ENCODE measurements around the gene ZC3H14.
A peak's percentile ranks its signal among the peaks of the same experiment; 100 is the strongest.

ZC3H14 gene

DNA sequence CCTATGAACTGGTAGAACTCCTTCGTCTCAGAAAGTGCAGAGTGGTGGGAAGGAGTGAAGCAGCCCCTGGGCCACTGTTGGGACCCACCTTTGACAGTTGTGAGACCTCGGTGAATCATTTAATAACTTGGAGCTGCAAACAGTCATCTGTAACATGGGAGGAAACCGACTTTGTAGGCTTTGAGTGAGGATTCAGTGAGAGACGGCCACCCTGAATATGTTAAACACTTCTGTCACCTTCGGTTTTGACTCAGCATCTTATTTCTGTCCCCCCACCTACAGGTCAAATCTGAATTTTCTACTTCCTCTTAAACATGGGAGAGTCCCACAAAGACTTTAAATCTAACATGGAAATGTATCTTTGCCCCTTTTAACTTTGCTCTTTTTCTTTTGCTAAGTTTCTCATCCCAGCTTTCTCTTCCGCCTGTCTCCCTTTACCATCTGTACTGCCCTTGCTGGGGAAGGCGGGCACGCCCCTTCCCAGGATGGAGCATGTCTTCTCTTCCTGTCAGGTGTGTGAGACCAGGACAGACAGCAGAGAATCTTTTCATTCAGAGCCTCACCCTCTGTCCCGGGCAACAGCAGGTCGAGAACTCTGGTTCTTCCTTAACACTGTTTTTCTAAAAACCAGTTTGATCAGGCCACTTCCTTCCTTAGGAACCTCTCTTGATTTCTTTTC lies 37.1 kb downstream of the ZC3H14 start:
- peak in 2 of 4 experiments; percentile 7 to 17 for DNase-seq (ENCODE audit: low read depth in 4 of 4, low spot score in 1 of 4)

GRCh38 chr14:88604212-88604611 lies 41.4 kb downstream of the ZC3H14 start:
- no peak for DNase-seq (ENCODE audit: low read depth in 4 of 4, low spot score in 1 of 4)

DNA sequence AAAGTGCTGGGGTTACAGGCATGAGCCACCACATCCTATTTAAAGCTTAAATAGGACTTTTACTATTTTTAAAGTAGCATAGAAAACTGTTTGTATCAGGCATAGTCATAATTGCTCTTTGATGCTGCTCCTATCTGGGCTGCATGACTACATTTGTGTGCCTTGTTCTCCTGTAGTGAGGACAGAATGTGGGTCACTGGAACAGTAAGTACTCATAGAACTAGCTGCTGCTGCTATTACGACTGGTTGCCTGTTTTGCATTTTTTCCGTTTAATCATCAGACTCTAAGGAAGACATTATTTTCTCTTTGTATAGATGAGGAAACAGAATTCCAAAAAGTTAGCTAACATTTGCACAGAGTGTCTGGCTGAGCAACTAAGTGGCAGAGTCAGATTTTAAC lies 42.8 kb downstream of the ZC3H14 start:
- no peak for DNase-seq (ENCODE audit: low read depth in 4 of 4, low spot score in 1 of 4)

- no peak for DNase-seq (ENCODE audit: low read depth in 4 of 4, low spot score in 1 of 4)
These were observed 45.0 kb downstream of the ZC3H14 start for GRCh38 chr14:88607829-88608228.

DNA sequence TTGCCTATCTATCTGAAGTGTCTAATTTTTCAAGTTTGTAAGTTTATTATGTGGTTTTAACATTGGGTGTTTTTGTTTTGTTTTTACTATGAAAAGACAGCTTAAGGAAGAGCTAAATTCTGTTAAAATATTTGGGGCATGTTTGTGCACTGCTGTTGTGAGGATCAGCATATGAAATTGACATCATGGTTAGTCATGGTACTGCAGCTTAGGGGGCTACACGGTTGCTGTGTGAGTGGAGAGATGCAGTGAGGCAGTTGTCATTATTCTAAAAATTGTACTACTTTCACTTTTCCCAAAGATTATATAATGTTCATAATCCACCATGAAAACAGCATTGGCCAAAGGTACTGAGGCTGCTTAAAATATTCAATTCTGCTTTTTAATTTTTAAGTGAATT lies 49.0 kb downstream of the ZC3H14 start:
- no peak for DNase-seq (ENCODE audit: low read depth in 4 of 4, low spot score in 1 of 4)

GRCh38 chr14:88612981-88613380 lies 50.1 kb downstream of the ZC3H14 start:
- DNase-seq (ENCODE audit: low read depth in 4 of 4, low spot score in 1 of 4) = no peak

GRCh38 chr14:88613552-88614010 lies 50.7 kb downstream of the ZC3H14 start:
- no peak for DNase-seq (ENCODE audit: low read depth in 4 of 4, low spot score in 1 of 4)

DNA sequence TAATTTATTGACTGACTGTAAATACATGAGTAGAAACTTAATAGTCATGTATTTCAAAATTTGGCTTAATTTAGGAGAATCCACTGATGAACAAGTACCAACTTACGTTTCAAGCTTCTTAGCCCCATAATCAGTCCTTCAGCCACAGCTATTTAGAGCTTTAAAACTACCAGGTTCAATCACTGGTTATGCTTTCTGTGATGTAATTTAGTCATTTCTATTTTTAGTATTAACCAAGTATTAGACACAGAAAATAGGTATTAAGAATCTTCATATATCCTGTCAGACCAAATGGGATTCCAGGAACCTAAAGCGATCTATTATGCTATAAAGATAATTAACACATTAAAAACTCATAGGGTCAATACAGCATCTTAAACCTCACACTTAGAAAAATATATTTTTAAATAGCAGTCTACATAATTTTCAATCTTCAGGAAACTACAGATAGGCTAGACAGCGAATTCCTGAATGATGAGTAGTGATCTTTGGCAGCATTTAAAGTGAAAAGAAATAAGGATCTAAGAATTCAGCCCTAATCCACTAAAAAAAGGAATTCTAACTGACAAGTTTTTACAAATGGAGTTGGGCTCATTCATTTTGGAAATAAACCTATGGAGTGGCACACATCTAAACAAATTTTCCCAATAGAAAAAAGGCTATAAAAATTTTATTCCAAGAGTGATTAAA lies 51.5 kb downstream of the ZC3H14 start:
- DNase-seq (ENCODE audit: low read depth in 4 of 4, low spot score in 1 of 4) = no peak

- no peak for DNase-seq (ENCODE audit: low read depth in 4 of 4, low spot score in 1 of 4)
These were observed 53.9 kb downstream of the ZC3H14 start for GRCh38 chr14:88616697-88617096.

DNA sequence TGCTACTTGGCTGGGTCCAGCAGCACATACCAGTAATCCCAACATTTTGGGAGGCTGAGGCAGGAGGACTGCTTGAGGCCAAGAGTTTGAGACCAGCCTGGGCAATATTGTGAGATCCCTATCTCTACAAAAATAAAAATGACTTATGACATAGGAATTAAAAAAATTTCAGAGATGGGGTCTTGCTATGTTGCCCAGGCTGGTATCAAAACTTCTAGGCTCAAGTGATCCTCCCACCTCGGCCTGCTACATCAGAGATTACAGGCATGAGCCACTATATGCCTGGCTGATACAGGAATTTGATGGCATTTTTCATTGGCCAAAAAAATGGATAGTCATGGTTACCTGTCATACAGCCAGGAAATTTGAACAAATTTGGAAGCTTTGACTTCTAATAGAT lies 54.6 kb downstream of the ZC3H14 start:
- DNase-seq (ENCODE audit: low read depth in 4 of 4, low spot score in 1 of 4) = no peak

GRCh38 chr14:88618476-88618875 lies 55.6 kb downstream of the ZC3H14 start:
- no peak for DNase-seq (ENCODE audit: low read depth in 4 of 4, low spot score in 1 of 4)

DNA sequence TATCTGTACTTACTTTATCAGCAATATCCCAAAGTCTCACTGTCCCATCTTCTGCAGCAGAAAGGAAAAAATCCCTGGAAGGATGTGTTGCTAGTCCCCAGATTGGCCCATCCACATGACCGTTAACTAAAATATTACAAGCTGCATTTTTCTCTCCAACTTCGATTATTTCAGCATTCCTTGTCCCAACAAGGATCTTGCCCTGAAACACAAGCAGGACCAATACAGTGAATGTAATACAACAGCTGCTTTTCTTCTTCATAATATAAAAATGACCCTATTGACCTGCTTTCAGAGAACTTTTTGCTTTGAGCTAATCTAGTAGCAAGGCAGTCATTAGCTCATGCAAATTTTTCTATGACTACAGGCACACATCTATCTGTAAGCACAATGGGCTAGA lies 58.3 kb downstream of the ZC3H14 start:
- no peak for DNase-seq (ENCODE audit: low read depth in 4 of 4, low spot score in 1 of 4)

DNA sequence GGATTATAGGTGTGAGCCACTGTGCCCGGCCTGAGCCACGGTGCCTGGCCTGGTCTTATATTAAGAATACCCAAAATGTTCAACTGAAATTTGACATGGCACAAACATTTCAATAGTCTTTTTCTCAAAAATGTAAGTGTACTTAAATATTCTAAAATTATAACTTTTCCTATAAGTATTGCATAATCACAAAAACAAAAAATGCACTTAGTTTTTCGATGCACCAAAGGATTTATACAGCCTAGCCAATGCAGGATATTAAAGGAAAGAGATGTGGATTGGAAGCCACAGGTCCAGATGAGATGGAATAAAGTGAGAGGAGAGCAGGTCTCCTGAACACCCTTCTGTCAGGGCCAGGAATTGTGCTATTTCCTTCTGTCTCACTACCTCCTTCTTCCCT lies 62.8 kb downstream of the ZC3H14 start:
- DNase-seq (ENCODE audit: low read depth in 4 of 4, low spot score in 1 of 4) = no peak

- DNase-seq (ENCODE audit: low read depth in 4 of 4, low spot score in 1 of 4) = no peak
These were observed 65.2 kb downstream of the ZC3H14 start for GRCh38 chr14:88628033-88628432.

DNA sequence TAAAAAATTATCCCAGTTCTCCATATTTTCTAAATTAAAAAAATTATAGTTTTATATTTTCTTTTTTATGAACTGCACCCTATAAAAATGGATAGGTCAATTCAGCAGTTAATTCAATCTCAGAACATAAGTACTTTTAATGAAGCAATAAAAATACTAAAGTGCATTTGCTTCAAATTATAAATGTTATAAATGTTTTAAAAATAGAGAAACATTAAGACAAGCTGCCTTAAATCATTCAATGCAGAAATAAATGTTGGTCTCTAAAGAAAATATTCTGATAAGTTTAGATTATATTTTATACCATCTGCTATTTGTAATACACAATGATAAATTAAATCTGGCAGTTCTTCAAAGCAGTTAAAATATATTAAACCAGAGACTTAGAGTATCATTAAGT lies 65.6 kb downstream of the ZC3H14 start:
- DNase-seq (ENCODE audit: low read depth in 4 of 4, low spot score in 1 of 4) = no peak

DNA sequence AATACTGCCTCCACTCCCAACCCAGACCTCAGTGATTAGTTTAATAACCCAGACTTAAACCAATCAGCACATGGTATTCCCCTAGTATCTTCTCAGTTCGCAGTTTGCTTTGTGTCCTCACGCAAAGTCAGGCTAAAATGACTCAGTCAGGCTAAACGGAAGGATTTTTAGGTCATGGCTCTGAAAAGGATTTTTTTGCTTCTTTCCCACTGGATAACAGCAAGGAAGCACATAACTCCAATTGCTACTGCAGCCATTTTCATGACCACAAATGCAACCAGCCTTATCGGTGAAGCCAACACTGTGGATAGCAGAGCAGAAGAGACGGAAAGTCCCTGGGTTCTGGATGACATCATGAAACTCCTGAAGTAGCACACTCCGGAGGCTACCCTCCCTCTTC lies 67.7 kb downstream of the ZC3H14 start:
- DNase-seq (ENCODE audit: low read depth in 4 of 4, low spot score in 1 of 4) = no peak

DNA sequence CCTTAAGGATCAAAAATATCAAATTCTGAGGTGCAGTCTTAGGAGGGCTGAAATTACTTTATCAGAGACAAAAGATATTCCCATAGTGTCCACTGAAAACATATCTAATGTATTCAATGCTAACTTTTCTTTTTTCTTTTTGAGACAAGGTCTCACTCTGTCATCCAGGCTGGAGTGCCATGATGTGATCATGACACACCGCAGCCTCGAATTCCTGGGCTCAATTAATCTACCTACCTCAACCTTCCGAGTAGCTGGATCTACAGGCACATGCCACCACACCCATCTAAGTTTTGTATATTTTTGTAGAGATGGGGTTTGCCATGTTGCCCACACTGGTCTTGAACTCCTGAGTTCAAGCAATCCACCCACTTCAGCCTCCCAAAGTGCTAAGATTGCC lies 68.3 kb downstream of the ZC3H14 start:
- no peak for DNase-seq (ENCODE audit: low read depth in 4 of 4, low spot score in 1 of 4)

- no peak for DNase-seq (ENCODE audit: low read depth in 4 of 4, low spot score in 1 of 4)
These were observed 69.7 kb downstream of the ZC3H14 start for GRCh38 chr14:88632512-88632911.

DNA sequence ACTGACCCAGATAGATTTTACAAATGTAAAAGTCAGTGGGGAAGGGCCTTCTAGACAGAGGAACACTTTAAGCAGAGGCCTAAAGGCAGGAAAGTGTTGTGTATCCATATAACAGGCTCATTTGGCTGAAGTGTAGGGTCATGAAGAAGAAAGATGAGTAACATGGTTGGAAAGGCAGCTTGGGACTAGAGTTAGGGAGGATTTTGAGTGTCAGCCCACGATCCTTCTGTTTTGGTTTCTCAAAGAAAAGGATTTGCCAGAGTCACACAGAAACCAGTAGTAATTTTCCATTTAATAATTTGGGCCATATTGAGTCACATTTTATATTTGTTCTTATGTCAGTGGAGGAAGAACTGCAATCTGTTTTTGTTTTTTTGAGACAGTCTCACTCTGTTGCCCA lies 76.4 kb downstream of the ZC3H14 start:
- no peak for DNase-seq (ENCODE audit: low read depth in 4 of 4, low spot score in 1 of 4)

GRCh38 chr14:88660056-88660455 lies 97.2 kb downstream of the ZC3H14 start:
- no peak for DNase-seq (ENCODE audit: low read depth in 4 of 4, low spot score in 1 of 4)

DNA sequence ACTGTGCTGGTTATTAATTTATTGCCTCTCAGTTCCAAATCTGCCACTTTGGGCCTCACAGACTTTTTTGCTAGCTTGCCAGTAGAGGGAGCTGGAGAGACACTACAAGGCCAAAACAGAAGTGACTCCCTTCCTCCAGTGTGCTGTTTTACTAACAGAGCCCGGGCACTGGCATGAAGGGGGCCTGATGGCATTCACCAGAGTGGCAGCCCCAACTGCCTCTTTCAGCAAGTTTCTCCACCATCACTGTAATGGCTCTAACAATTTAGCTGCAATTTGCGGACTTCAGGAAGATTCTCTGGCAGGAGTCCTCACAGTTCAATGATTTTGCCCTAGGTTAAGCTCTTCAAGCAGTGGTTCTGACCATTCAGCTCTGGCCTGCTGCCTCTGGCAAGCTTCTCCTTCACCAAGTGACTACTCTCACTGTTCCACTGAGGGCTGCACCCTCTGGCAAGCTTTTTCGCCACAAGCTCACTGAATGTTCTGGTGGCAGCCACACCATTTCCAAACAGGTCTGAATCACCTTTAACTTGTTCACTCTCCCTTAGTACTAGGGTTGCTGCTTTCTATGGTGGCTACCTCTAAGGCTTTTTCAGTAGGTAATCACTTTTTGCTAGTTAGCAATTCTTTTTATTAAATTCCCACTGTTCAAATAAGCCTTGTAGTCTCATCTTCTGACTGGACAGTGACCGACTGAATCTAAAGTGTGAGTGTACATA lies 104.9 kb downstream of the ZC3H14 start:
- peak; percentile 2 to 13 (median 4) for DNase-seq (ENCODE audit: low read depth in 4 of 4, low spot score in 1 of 4)

- no peak for DNase-seq (ENCODE audit: low read depth in 4 of 4, low spot score in 1 of 4)
These were observed 105.7 kb downstream of the ZC3H14 start for GRCh38 chr14:88668448-88669116.

Data from stimulated activated CD4-positive, alpha-beta T cell treated with anti-CD3 and anti-CD28 coated beads, Interleukin-1b, Interleukin-23, amount 100 ng/mL, for 24 hours (primary cell).